ENCODE data around the gene DUS2. TPM values are rescaled to one million over a fixed set of nuclear protein-coding genes. Genes with fewer than 3 reads are reported as not detected.

DUS2 gene
- polyA plus RNA-seq, 1 experiment, result 14.1 TPM

- TF ChIP-seq CTCF (IDR thresholded peaks at IDR 0.05; ENCODE audit: low read depth, low read length), result no peak
- H3K4me3 ChIP-seq (ENCODE audit: low read depth, low read length), result no peak overlapping the region
- H3K9me3 ChIP-seq (ENCODE audit: control insufficient read depth, insufficient read depth, low read length), result no peaks in the 10 kb centered on the region
- no peak for DNase-seq (ENCODE audit: low read depth, low spot score)
- H3K27me3 ChIP-seq (ENCODE audit: control insufficient read depth, insufficient read depth, low read length), result no peaks in the 10 kb centered on the region
- CTCF ChIA-PET, result interaction anchor here (1.2 kb wide), 1 partner anchor 53 kb away, joined by 4 read pairs; no protein-coding TSS in a partner anchor
- POLR2A ChIA-PET, result no interaction called here
- no peak overlapping the region for H3K27ac ChIP-seq (ENCODE audit: low read depth, low read length)
These were observed 35.5 kb upstream of the DUS2 start for GRCh38 chr16:67987460-67988160.

GRCh38 chr16:67988675-67989074 is 34.4 kb upstream of the DUS2 start:
- Histone ChIP-seq H3K27ac (ENCODE audit: low read depth, low read length) (no peak overlapping the region), H3K9me3 (ENCODE audit: control insufficient read depth, insufficient read depth, low read length) (no peaks in the 10 kb centered on the region), H3K4me3 (ENCODE audit: low read depth, low read length) (no peak overlapping the region), H3K27me3 (ENCODE audit: control insufficient read depth, insufficient read depth, low read length) (no peaks in the 10 kb centered on the region)
- TF ChIP-seq CTCF (IDR thresholded peaks at IDR 0.05; ENCODE audit: low read depth, low read length), result no peak
- no peak for DNase-seq (ENCODE audit: low read depth, low spot score)
- CTCF ChIA-PET, result interaction anchor here (0.9 kb wide), 1 partner anchor 52 kb away, joined by 3 read pairs; no protein-coding TSS in a partner anchor
- POLR2A ChIA-PET, result no interaction called here

- ChIA-PET CTCF (no interaction called here), POLR2A (no interaction called here)
- no peaks in the 10 kb centered on the region for H3K9me3 ChIP-seq (ENCODE audit: control insufficient read depth, insufficient read depth, low read length)
- no peak overlapping the region for H3K27ac ChIP-seq (ENCODE audit: low read depth, low read length)
- no peak overlapping the region for H3K4me3 ChIP-seq (ENCODE audit: low read depth, low read length)
- no peaks in the 10 kb centered on the region for H3K27me3 ChIP-seq (ENCODE audit: control insufficient read depth, insufficient read depth, low read length)
- TF ChIP-seq CTCF (IDR thresholded peaks at IDR 0.05; ENCODE audit: low read depth, low read length), result no peak
- DNase-seq (ENCODE audit: low read depth, low spot score), result no peak
These were observed 33.6 kb upstream of the DUS2 start for GRCh38 chr16:67989322-67990017.

- DNase-seq (ENCODE audit: low read depth, low spot score), result no peak
- TF ChIP-seq CTCF (IDR thresholded peaks at IDR 0.05; ENCODE audit: low read depth, low read length), result no peak
These were observed 33.1 kb upstream of the DUS2 start for GRCh38 chr16:67990018-67990386.

GRCh38 chr16:67992661-67993206 is 30.4 kb upstream of the DUS2 start:
- POLR2A ChIA-PET, result no interaction called here
- CTCF ChIA-PET, result interaction anchor here (0.6 to 1.5 kb wide), 4 partner anchors 34 to 238 kb away, joined by 3 to 6 read pairs (median 4); no protein-coding TSS in a partner anchor
- H3K4me3 ChIP-seq (ENCODE audit: low read depth, low read length), result no peak overlapping the region

More at GRCh38 chr16:67990018-67990386, 33.1 kb upstream of the DUS2 start:
- no peaks in the 10 kb centered on the region for H3K9me3 ChIP-seq (ENCODE audit: control insufficient read depth, insufficient read depth, low read length)
- ChIA-PET CTCF (no interaction called here), POLR2A (no interaction called here)
- H3K27me3 ChIP-seq (ENCODE audit: control insufficient read depth, insufficient read depth, low read length), result no peaks in the 10 kb centered on the region
- no peak overlapping the region for H3K27ac ChIP-seq (ENCODE audit: low read depth, low read length)
- no peak overlapping the region for H3K4me3 ChIP-seq (ENCODE audit: low read depth, low read length)

More at GRCh38 chr16:67992661-67993206, 30.4 kb upstream of the DUS2 start:
- Histone ChIP-seq H3K9me3 (ENCODE audit: control insufficient read depth, insufficient read depth, low read length) (no peaks in the 10 kb centered on the region), H3K27me3 (ENCODE audit: control insufficient read depth, insufficient read depth, low read length) (no peaks in the 10 kb centered on the region), H3K27ac (ENCODE audit: low read depth, low read length) (no peak overlapping the region)
- TF ChIP-seq CTCF (IDR thresholded peaks at IDR 0.05; ENCODE audit: low read depth, low read length), result no peak
- DNase-seq (ENCODE audit: low read depth, low spot score), result no peak

All from AG04450 (cell line).